ENCODE measurements around the gene WNT3A. TPM values are rescaled to one million over a fixed set of nuclear protein-coding genes. Genes with fewer than 3 reads are reported as not detected.

The WNT3A gene
- total RNA-seq, 4 donors from 2014 or later: not detected

GRCh38 chr1:228084797-228085196 lies 78.0 kb downstream of the WNT3A start:
- TF ChIP-seq CTCF (IDR thresholded peaks at IDR 0.05; ENCODE audit: low read depth): no peak

- TF ChIP-seq CTCF (IDR thresholded peaks at IDR 0.05; ENCODE audit: low read depth): no peak
Measured at GRCh38 chr1:228085287-228085951, 78.6 kb downstream of the WNT3A start.

GRCh38 chr1:228087771-228088251 lies 81.0 kb downstream of the WNT3A start:
- no peak for TF ChIP-seq CTCF (IDR thresholded peaks at IDR 0.05; ENCODE audit: low read depth)

- TF ChIP-seq CTCF (IDR thresholded peaks at IDR 0.05; ENCODE audit: low read depth): no peak
Measured at GRCh38 chr1:228088586-228089498, 82.0 kb downstream of the WNT3A start.

- no peak for TF ChIP-seq CTCF (IDR thresholded peaks at IDR 0.05; ENCODE audit: low read depth)
Measured at GRCh38 chr1:228089519-228090380, 83.0 kb downstream of the WNT3A start.

- TF ChIP-seq CTCF (IDR thresholded peaks at IDR 0.05; ENCODE audit: low read depth): no peak
Measured at GRCh38 chr1:228090613-228091081, 83.8 kb downstream of the WNT3A start.
